OCI-LY1 (cell line): ENCODE results near the gene RRAS.

Experiments used
- H2AFZ ChIP-seq: fragments of 200-600 bp; sonication (generic), shearing (Covaris generic); 2 replicates; pipeline ENCODE4 v1.6.0; 2014; ENCODE audit warnings: antibody characterized with exemption, mild to moderate bottlenecking, low read length
- H3F3A ChIP-seq: fragments of 200-600 bp; sonication (generic), shearing (Covaris generic); 2 replicates; pipeline ENCODE4 v1.6.0; 2014; ENCODE audit warnings: mild to moderate bottlenecking, antibody characterized with exemption, low read length, moderate library complexity; ENCODE audit not compliant: insufficient read depth
- H3K27ac ChIP-seq: fragments of 200-600 bp; sonication (generic); 2 replicates; pipeline ENCODE4 v1.5.1; 2014; ENCODE audit warnings: low read length, mixed run types, mild to moderate bottlenecking, low read depth; ENCODE audit not compliant: poor library complexity, severe bottlenecking
- H3K27me3 ChIP-seq: fragments of 200-600 bp; sonication (generic); 2 replicates; pipeline ENCODE4 v1.6.0; 2014; ENCODE audit warnings: antibody characterized with exemption, mild to moderate bottlenecking, low read length, moderate library complexity; ENCODE audit not compliant: insufficient read depth
- H3K36me3 ChIP-seq: fragments of 200-600 bp; sonication (generic); 2 replicates; pipeline ENCODE4 v1.6.1; 2014; ENCODE audit warnings: mild to moderate bottlenecking, antibody characterized with exemption, low read length, moderate library complexity, mixed read lengths; ENCODE audit not compliant: insufficient read depth
- H3K4me1 ChIP-seq: fragments of 200-600 bp; sonication (generic); 2 replicates; pipeline ENCODE4 v1.5.1; 2014; ENCODE audit warnings: mild to moderate bottlenecking, low read length, moderate library complexity; ENCODE audit not compliant: insufficient read depth, severe bottlenecking
- H3K4me2 ChIP-seq: fragments of 200-600 bp; sonication (generic), shearing (Covaris generic); 2 replicates; pipeline ENCODE4 v1.6.1; 2014; ENCODE audit warnings: low read length
- H3K4me3 ChIP-seq: fragments of 200-600 bp; sonication (generic); 2 replicates; pipeline ENCODE4 v1.5.1; 2014; ENCODE audit warnings: low read length, low read depth, mild to moderate bottlenecking, mixed read lengths; ENCODE audit not compliant: poor library complexity, severe bottlenecking
- H3K79me2 ChIP-seq: fragments of 200-600 bp; shearing (Covaris generic); 2 replicates; pipeline ENCODE4 v1.6.1; 2016; ENCODE audit warnings: mixed run types, low read length, mixed read lengths; ENCODE audit not compliant: insufficient read depth
- H3K9ac ChIP-seq: fragments of 200-600 bp; sonication (generic), shearing (Covaris generic); 2 replicates; pipeline ENCODE4 v1.6.1; 2014; ENCODE audit warnings: mild to moderate bottlenecking, low read length, mixed read lengths
- H3K9me2 ChIP-seq: fragments of 200-600 bp; sonication (generic), shearing (Covaris generic); 2 replicates; pipeline ENCODE4 v1.6.1; 2014; ENCODE audit warnings: low read depth, mild to moderate bottlenecking, low read length, mixed read lengths
- H3K9me3 ChIP-seq: fragments of 200-600 bp; shearing (Covaris generic); 2 replicates; pipeline ENCODE4 v1.6.1; 2014; ENCODE audit warnings: low read length, mixed read lengths
- H4K20me1 ChIP-seq: fragments of 200-600 bp; sonication (generic), shearing (Covaris generic); 2 replicates; pipeline ENCODE4 v1.6.0; 2016; ENCODE audit warnings: mild to moderate bottlenecking, low read length; ENCODE audit not compliant: insufficient read depth
- EZH2 ChIP-seq: fragments of 200-600 bp; sonication (generic), shearing (Covaris generic); IDR thresholded peaks from 2 replicates; pipeline ENCODE4 v1.8.0; 2017; ENCODE audit warnings: borderline replicate concordance, mixed run types, mild to moderate bottlenecking, antibody characterized with exemption, low read length, moderate library complexity, mixed read lengths
- TF ChIP-seq, protein P1 (sequence below): fragments of 200-600 bp; sonication (generic), shearing (Covaris generic); IDR thresholded peaks from 2 replicates; pipeline ENCODE4 v1.5.1; 2017; ENCODE audit warnings: mild to moderate bottlenecking, antibody characterized with exemption, low read length, moderate library complexity, mixed read lengths

Gene RRAS

DNA sequence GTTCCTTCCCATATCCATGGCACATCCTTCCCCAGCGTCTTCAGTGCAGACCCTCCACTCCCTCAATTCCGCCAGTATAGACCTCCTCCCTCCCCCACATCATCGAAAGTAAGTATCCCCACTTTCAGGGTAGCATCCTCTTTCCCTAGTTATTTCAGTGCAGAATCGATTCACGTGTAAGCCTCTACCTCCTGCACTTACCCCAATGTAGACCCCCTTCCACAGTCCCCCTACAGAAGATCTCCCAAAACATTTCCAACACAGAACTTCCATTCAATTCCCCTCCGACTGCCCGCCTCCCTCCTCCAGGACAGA lies 25.1 kb upstream of the RRAS start:
- Histone ChIP-seq H3K4me1 (peaks cover 23% of the 10 kb centered on the region), H3K27me3 (no peaks in the 10 kb centered on the region), H3K9me3 (no peaks in the 10 kb centered on the region), H3K27ac (peak overlapping the region; percentile 83), H3K36me3 (peaks cover 49% of the 10 kb centered on the region), H3K4me3 (peak overlapping the region; percentile 83), H3K9me2 (no peaks in the 10 kb centered on the region), H3F3A (no peaks in the 10 kb centered on the region), H3K9ac (peak overlapping the region; percentile 91), H3K79me2 (0 out of 2 replicates have a peak, but pooled peaks cover 5% of the 10 kb centered on the region), H3K4me2 (peak overlapping the region; percentile 80), H4K20me1 (no peaks in the 10 kb centered on the region), H2AFZ (no peak overlapping the region)
- no peak for TF ChIP-seq EZH2
- TF ChIP-seq, protein P1, sequence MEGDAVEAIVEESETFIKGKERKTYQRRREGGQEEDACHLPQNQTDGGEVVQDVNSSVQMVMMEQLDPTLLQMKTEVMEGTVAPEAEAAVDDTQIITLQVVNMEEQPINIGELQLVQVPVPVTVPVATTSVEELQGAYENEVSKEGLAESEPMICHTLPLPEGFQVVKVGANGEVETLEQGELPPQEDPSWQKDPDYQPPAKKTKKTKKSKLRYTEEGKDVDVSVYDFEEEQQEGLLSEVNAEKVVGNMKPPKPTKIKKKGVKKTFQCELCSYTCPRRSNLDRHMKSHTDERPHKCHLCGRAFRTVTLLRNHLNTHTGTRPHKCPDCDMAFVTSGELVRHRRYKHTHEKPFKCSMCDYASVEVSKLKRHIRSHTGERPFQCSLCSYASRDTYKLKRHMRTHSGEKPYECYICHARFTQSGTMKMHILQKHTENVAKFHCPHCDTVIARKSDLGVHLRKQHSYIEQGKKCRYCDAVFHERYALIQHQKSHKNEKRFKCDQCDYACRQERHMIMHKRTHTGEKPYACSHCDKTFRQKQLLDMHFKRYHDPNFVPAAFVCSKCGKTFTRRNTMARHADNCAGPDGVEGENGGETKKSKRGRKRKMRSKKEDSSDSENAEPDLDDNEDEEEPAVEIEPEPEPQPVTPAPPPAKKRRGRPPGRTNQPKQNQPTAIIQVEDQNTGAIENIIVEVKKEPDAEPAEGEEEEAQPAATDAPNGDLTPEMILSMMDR: no peak

DNA sequence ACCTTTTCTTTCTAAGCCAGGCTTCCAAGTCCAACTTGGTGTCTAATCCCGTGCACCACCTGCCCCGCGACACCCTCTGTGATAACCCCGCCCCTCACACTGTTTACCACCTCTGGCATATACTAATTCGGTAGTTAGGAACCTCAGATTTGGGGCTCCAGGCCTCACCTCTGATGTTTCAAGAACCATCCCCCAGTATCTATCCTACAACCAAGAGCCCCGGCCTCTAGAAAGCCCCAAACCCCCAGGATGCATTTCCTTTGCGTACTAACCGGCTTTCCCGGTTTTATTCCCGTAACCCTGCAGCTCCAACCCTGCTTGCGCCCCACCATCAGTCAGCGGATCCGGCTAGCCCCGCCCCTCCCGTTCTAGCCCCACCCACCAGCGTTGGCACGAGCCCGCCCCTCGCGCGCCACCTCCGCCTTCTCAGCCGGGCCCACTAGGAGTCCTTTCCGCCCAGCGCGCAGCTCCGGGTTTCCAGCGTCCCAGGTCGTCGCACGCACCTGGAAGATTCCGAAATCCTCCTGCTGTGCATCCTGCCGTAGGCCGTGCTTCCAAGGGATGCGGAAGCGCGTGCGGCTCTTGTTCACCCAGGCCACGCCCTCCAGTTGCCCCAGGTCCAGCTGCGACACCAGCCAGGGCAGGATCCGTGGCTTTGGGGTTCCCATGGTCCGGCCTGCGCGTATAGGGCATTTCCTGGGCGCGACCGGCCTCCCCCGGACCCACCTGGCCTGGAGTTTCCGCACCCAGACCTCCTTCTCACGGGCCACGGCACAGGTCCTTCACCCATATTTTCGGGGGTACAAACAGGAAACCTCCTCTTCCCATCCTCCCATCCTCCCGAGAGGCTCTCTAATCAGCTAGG lies 24.5 kb upstream of the RRAS start:
- no peak overlapping the region for H2AFZ ChIP-seq
- no peaks in the 10 kb centered on the region for H3K9me3 ChIP-seq
- peak overlapping the region; percentile 80 for H3K4me2 ChIP-seq
- TF ChIP-seq EZH2: no peak
- TF ChIP-seq, protein P1: no peak
- H3K27me3 ChIP-seq: no peaks in the 10 kb centered on the region
- H3K36me3 ChIP-seq: peaks cover 50% of the 10 kb centered on the region
- H3K27ac ChIP-seq: peak overlapping the region; percentile 83
- peak overlapping the region; percentile 91 for H3K9ac ChIP-seq
- H4K20me1 ChIP-seq: no peaks in the 10 kb centered on the region
- H3K4me1 ChIP-seq: peaks cover 23% of the 10 kb centered on the region
- no peaks in the 10 kb centered on the region for H3F3A ChIP-seq
- 0 out of 2 replicates have a peak, but pooled peaks cover 5% of the 10 kb centered on the region for H3K79me2 ChIP-seq
- no peaks in the 10 kb centered on the region for H3K9me2 ChIP-seq
- peak overlapping the region; percentile 83 for H3K4me3 ChIP-seq

DNA sequence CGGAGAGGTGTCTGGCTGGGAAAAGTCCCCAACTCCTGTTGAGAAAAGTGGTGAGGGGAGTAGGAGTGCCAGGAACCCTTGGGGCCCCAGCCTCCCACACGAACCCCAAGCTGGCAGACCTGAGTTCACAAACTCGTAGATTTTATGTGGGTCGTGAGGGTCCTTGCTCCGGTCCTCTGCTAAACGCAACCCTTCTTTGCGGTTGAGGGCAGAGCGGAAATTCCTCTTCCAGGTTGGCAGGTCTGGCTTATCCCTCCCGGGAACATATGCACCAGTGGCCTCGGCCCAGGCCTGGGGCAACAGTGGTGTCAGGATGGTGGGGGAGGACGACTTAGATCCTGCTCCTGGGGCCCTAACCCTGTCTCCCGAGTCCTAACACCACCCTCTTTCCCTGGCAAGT lies 23.3 kb upstream of the RRAS start:
- Histone ChIP-seq H3K4me2 (no peak overlapping the region; the same call in 1 of the 2 replicates), H3K79me2 (0 out of 2 replicates have a peak, but pooled peaks cover 5% of the 10 kb centered on the region)
- no peak for TF ChIP-seq EZH2
- TF ChIP-seq, protein P1: no peak

More for the DNA sequence above, 23.3 kb upstream of the RRAS start:
- Histone ChIP-seq H2AFZ (no peak overlapping the region), H3K27ac (no peak overlapping the region), H3K9me2 (no peaks in the 10 kb centered on the region), H3K4me3 (no peak overlapping the region), H3K4me1 (peaks cover 23% of the 10 kb centered on the region), H3F3A (no peaks in the 10 kb centered on the region), H3K9me3 (no peaks in the 10 kb centered on the region), H3K36me3 (peaks cover 56% of the 10 kb centered on the region), H3K27me3 (no peaks in the 10 kb centered on the region), H3K9ac (no peak overlapping the region; the same call in 1 of the 2 replicates), H4K20me1 (no peaks in the 10 kb centered on the region)
